IPS-18c (cell line): Measurements from ENCODE around the gene MRAP2.
"Not testable (repeated sequence)": the region's sequence is repeated elsewhere in the genome, so short reads cannot be mapped to it uniquely, and the experiment has no call there.

ENCODE experiments used
- H3K4me3 ChIP-seq: 2 replicates; pipeline ENCODE4 v1.7.0; 2013; ENCODE audit warnings: low read depth, mild to moderate bottlenecking, low read length, moderate library complexity; ENCODE audit not compliant: insufficient read depth
- H3K9me3 ChIP-seq: one replicate; pipeline ENCODE4 v1.6.1; 2013; ENCODE audit warnings: mild to moderate bottlenecking, low read length, moderate library complexity; ENCODE audit not compliant: control insufficient read depth, insufficient read depth

Gene MRAP2

DNA sequence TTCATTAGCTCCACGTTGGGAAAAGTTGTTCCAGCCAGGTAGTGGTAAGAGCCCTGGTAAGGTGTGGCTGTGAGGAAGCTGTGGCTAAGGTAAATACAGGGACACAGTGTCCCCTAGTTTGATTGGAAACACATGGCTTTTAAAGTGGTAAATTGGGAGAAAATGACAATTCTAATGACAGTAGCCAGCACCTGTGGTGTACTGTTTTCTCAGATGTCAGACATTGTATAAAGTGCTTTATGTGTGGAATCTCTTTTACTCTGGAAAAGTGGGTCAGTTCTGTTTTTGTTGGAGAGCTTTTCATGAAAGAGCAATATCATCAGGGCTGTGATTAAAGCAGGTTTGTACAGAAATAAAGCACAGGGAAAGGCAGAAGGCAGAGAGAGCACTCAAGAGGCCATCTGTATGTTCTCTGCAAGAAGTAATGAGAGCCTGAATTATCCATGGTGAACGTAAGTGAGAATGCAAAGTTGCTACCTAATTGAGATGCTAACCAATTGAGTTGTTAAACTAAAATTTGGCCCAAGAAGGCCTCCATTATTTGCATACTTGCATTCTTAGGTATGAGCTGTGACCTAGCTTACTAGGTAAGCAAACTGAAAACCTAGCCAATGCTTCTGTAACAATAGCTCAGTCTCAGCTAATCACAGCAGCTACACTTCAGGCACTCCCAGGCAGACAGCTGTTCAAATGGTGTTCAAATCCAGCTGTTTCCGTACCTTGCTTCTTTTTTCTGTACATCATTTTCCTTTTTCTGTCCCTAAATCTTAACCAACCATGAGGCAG lies 28.2 kb downstream of the MRAP2 start:
- H3K9me3 ChIP-seq: no peaks in the 10 kb centered on the region
- no peak overlapping the region for H3K4me3 ChIP-seq

DNA sequence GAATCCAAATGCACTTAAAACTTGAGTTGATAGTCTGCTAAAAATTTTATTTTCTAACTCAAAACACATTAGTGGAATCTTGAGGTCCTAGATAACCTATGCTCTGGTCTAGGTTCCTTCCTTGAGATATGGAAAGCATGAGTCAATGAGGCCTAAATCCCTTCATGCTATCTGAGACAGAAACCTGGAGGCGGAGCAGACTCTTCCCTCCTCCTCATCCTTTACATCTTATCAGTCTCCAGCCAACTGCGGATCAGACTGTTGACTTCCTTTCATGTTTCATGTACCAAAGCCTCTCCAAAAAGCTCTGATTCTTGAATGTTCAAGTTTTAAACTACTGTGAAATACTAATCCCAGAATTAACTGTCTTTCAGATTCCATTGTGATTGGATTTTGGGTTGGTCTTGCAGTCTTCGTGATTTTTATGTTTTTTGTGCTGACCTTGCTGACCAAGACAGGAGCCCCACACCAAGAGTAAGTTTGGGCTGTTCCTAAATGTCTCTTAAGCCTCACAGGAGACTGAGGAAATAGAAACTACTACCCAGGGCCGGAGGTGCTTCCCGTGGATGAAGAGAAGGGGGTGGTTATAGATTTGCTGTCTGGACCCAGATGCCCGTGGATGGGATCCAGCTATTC lies 29.1 kb downstream of the MRAP2 start:
- H3K4me3 ChIP-seq: no peak overlapping the region
- no peaks in the 10 kb centered on the region for H3K9me3 ChIP-seq

DNA sequence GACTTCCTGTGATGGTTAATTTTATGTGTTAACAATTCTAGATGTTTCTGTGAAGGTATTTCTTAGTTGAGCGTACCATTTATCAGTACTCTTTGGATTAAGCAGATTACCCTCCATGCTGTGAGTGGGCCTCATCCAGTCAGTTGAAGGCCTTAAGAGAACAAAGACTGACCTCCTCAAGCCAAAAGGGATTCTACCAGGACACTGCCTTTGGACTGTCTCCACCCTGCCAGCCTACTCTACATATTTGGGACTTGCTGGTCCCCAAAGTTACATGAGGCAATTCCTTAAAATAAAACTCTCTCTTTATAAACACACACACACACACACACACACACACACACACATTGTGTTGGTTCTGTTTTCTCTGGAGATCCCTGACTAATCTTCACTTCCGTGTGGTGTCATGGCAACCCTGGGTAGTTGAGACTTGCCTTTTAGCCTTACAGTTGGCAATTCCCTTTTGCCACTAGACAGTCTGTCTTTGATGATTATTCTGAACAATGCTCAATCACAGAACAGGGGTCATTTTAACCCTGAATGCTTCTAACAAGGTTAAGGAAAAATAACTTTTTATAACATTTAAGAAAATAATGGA lies 32.2 kb downstream of the MRAP2 start:
- H3K9me3 ChIP-seq: no peaks in the 10 kb centered on the region
- no peak overlapping the region for H3K4me3 ChIP-seq

DNA sequence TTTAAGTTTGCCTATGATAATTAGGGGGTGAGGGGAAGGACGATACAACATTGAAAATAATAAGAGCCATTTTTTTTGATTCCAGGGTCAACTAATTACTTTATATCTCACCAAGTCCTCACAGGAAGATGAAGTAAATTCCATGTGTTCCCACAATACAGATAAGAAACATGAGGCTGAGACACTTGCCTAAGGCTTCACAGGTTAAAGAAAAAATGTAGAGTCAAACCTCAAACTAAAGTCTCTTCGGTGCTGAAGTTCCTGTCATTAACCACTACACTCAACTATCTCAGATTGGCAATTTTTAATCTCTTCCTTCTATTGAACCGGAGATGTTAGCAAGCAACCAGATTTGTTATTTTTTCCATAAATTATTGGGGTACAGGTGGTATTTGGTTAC lies 33.0 kb downstream of the MRAP2 start:
- Histone ChIP-seq H3K4me3 (no peak overlapping the region), H3K9me3 (no peaks in the 10 kb centered on the region)

DNA sequence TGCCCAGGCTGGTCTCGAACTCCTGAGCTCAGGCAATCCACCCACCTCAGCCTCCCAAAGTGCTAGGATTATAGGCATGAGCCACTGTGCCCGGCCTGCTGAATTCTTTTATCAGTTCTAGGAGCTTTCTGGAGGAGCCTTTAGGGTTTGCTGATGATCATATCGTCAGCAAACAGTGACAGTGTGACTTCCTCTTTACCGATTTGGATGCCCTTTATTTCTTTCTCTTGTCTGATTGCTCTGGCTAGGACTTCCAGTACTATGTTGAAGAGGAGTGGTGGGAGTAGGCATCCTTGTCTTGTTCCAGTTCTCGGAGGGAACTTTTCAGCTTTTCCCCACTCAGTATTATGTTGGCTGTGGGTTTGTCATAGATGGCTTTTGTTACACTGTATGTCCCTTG lies 35.3 kb downstream of the MRAP2 start:
- H3K9me3 ChIP-seq, H3K4me3 ChIP-seq: not testable (repeated sequence)

DNA sequence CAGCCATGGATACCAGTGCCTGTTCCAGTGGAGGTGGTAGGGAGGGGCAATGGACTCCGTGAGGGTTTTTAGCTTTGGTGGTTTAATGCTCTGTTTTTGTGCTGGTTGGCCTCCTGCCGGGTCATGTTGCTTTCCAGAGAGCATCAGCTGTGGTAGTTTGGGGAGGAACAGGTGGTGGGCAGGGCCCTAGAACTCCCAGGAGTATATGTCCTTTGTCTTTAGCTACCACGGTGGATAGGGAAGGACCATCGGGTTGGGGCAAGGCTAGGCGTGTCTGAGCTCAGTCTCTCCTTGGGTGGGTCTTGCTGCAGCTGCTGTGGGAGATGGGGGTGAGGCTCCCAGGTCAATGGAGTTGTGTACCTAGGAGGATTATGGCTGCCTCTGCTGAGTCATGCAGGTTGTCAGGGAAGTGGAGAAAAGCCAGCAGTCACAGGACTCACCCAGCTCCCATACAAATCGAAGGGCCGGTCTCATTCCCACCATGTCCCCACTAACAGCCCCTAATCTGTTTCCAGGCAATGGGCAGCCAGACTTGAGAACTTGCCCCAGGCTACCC lies 38.9 kb downstream of the MRAP2 start:
- no peak overlapping the region for H3K4me3 ChIP-seq
- H3K9me3 ChIP-seq: no peaks in the 10 kb centered on the region

DNA sequence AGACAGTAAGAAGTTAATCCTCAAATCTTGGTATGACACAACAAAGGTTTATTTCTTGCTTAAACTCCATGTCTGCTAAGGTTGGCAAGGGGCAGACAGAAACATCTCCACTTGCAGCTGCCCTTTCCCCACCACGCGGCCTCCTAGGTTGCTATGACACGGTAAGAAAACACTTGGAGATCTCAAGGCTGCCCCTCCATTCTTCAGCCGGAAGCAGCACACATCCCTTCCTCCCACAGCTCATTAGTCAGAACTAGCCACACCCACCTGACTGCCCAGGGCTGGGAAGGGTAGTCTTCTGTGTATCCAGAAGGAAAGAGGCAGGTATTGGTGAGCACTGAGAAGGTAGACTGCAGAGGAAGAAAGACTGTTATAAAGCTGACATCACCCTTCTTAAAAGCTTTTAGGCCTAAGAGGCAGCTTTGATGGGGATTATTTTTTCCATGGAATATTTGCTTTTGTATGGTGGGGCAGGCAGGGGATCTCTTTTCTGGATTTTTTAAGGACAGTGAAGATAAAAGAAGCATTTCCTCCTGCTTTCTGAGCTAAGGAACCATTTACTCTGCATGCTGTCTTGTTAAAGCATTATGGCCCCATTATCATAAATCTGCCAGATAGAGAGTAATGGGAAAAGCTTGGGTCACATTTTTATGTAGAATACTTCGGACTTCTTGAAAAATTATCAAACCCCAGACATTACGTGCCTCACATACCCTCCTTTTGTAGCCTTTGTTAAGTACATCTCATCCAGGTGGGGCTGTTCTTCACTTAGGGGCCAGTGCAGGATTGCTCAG lies 41.6 kb downstream of the MRAP2 start:
- no peaks in the 10 kb centered on the region for H3K9me3 ChIP-seq
- no peak overlapping the region for H3K4me3 ChIP-seq

DNA sequence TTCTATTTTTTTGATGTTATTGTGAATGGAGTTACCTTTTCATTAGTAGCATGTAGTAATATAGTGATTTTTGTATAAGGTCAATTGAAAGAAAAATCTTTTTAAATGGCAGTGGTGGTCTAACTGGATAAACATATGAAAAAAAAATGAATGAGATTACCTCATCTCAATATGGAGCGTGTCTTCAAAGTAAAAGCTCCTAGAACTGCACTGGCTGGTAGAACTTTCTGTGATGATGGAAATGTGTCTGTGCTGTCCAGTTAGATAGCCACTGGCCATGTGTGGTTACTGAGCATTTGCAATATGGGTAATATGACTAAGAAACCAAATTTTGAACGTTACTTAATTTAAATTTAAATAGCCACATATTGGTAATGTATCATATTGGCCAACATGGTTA lies 44.1 kb downstream of the MRAP2 start:
- H3K9me3 ChIP-seq: no peaks in the 10 kb centered on the region
- no peak overlapping the region for H3K4me3 ChIP-seq

DNA sequence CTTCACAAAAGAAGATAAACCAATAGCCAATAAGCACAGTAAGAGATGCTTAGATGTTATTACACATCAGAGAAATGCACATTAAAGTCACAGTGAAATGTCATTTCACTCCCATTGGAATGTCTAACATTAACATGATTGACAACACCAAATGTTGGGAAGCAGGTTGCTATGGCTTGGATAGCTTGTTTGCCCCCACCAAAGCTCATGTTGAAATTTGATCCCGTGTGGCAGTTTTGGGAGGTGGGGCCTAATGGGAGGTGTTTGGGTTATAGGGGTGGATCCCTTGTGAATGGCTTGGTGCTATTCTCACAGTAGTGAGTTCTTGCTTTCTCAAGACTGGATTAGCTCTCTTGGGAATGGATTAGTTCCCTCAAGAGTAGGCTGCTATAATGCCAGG lies 44.8 kb downstream of the MRAP2 start:
- Histone ChIP-seq H3K9me3 (no peaks in the 10 kb centered on the region), H3K4me3 (no peak overlapping the region)

DNA sequence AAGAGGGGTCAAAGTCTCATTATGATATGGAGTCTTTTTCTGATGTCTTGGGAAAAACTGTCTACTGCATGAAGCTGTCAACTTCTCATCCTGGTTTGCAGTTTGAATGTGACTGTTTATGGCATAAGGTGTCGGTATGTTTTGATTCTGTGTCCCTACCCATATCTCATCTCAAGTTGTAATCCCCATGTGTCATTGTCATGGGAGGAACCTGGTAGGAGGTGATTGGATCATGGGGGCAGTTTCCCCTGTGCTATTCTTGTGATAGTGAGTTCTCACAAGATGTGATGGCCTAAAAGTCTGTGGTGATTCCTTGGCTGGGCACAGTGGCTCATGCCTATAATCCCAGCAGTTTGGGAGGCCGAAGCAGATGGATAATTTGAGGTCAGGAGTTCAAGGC lies 47.6 kb downstream of the MRAP2 start:
- Histone ChIP-seq H3K4me3 (no peak overlapping the region), H3K9me3 (no peaks in the 10 kb centered on the region)

DNA sequence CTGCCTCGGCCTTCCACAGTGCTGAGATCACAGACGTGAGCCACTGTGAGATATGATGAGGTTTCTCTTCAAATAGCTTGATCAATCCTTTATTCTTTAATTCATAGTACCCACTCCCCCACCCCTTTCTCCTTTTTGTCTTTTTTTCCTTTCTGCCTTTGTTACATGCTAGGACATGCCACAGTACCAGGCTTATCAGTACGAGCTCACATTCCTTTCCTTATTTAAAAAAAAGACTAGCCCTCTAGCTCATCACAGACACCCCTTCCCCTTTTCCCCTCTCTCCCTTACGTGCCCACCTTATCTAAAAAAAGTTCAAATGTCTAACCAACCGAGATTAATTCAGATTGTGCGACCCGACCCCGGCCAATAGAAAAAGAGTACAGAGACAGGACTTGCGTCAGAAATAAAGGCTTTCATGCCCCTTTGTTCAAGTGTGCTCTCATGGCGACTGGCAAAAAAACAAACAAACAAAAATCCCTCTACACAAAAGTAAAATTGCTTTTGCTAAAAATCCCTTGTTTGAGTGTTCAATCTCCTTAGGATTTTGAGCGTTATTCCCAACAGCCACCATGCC lies 49.2 kb downstream of the MRAP2 start:
- no peaks in the 10 kb centered on the region for H3K9me3 ChIP-seq

DNA sequence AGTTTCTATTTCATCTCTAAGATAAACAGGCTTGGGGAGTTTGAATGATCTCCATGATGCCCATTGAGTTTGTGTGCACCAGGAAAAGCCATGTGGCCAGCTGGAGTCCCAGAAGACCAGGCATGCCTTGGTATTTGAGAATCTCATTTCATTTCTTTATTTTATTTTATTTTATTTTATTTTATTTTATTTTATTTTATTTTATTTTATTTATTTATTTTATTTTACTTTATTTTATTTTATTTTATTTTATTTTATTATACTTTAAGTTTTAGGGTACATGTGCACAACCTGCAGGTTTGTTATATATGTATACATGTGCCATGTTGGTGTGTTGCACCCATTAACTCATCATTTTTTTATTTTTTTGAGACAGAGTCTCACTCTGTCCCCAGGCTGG lies 51.1 kb downstream of the MRAP2 start:
- H3K4me3 ChIP-seq, H3K9me3 ChIP-seq: not testable (repeated sequence)

More for the DNA sequence above, 49.2 kb downstream of the MRAP2 start:
- H3K4me3 ChIP-seq: no peak overlapping the region

DNA sequence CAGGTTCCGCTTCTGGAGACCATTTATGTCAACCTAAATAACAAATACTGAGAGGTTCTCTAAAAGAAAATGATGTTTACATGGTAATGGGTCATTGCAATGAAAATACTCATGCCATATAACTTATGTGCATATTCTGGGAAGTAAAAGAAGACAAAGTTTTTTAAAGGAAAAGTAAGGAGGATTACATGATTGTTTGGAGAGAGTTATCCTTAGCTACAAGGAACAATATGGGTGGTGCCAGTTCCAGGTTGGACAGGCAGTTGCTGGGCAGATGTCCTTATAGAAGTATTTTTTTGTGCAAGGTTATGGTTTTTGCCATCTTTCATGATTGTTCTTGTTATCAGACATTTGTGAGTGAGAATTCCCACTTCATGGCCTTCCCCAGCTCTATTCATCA lies 52.5 kb downstream of the MRAP2 start:
- H3K9me3 ChIP-seq: no peaks in the 10 kb centered on the region
- H3K4me3 ChIP-seq: no peak overlapping the region

DNA sequence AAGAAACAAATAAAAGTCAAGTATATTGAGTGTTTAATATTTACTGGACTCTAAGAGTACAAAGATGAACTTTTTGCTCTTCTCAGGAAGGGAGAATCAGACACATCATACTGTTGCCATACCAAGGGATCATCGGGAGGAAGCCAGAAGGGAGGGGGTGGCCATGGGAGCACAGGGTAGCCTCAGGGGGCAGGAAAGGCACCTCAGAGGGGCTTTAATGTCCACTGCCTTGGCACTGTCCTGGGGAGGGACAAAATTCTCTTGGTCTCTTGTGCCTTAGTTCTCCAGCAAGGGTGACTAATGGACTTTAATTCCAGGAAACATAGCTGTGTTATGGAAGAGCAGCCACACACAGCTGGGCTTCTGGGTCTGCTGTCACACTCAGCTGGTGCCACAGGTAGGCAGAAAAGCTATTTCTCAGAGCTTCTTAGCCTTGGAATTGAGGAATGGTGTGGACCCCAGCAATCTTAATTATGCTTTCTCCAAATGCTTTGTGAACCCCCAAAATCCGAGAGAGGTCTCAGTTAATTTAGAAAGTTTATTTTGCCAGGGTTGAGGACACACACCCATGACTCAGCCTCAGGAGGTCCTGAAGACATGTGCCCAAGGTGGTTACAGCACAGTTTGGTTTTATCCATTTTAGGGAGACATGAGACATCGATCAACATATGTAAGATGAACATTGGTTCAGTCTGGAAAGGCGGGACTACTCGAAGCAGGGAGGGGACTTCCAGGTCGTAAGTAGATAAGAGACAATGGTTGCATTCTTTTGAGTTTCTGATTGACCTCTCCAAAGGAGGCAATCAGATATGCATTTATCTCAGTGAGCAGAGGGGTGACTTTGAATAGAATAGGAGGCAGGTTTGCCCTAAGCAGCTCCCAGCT lies 53.2 kb downstream of the MRAP2 start:
- H3K4me3 ChIP-seq: no peak overlapping the region
- H3K9me3 ChIP-seq: no peaks in the 10 kb centered on the region

DNA sequence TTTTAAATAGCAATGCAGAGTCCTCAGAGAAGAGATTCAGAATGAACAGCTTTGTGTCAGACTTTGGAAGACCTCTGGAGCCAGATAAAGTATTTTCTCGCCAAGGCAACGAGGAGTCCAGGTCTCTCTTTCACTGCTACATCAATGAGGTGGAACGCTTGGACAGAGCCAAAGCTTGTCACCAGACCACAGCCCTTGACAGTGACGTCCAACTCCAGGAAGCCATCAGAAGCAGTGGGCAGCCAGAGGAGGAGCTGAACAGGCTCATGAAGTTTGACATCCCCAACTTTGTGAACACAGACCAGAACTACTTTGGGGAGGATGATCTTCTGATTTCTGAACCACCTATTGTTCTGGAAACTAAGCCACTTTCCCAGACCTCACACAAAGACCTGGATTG lies 55.5 kb downstream of the MRAP2 start:
- H3K4me3 ChIP-seq: no peak overlapping the region

DNA sequence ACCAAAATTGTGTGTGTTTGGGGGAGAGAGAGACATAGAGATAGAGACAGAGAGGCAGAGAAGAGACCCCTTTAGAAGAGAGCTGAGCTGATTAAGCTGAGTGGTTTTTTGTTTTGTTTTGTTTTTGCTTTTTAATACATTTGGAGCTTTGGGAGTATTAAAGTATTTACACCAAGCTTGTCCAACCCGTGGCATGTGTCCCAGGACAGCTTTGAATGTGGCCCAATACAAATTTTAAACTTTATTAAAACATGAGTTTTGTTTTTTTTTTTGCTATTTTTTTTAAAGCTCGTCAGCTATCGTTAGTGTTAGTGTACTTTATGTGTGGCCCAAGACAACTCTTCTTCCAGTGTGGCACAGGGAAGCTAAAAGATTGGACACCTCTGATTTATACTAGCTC lies 56.0 kb downstream of the MRAP2 start:
- no peak overlapping the region for H3K4me3 ChIP-seq
- H3K9me3 ChIP-seq: no peaks in the 10 kb centered on the region

More for the DNA sequence above, 55.5 kb downstream of the MRAP2 start:
- H3K9me3 ChIP-seq: no peaks in the 10 kb centered on the region
